ENCODE data around the gene ZNF783.
"Not testable (repeated sequence)": the region's sequence is repeated elsewhere in the genome, so short reads cannot be mapped to it uniquely, and the experiment has no call there.

Gene ZNF783

DNA sequence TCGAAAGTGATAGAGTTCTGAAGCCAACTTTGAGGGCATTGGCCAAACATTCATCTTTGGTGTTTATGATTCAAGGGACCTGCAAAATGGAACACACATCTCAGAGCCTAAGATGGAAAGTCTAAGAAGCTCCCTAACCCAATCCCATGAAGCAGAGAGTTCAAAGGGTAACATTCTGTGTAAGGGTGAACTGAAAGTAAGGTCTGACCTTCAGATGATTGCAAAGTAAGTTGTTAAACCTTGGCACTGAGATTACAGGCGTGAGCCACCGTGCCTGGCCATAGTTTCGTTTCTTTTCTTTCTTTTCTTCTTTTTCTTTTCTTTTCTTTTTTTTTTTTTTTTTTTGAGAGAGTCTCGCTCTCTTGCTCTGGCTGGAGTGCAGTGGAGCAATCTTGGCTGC lies 20.3 kb upstream of the ZNF783 start:
- DNase-seq (ENCODE audit: extremely low read depth, low read depth) = no peak
- TF ChIP-seq, protein P1, sequence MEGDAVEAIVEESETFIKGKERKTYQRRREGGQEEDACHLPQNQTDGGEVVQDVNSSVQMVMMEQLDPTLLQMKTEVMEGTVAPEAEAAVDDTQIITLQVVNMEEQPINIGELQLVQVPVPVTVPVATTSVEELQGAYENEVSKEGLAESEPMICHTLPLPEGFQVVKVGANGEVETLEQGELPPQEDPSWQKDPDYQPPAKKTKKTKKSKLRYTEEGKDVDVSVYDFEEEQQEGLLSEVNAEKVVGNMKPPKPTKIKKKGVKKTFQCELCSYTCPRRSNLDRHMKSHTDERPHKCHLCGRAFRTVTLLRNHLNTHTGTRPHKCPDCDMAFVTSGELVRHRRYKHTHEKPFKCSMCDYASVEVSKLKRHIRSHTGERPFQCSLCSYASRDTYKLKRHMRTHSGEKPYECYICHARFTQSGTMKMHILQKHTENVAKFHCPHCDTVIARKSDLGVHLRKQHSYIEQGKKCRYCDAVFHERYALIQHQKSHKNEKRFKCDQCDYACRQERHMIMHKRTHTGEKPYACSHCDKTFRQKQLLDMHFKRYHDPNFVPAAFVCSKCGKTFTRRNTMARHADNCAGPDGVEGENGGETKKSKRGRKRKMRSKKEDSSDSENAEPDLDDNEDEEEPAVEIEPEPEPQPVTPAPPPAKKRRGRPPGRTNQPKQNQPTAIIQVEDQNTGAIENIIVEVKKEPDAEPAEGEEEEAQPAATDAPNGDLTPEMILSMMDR (IDR thresholded peaks at IDR 0.05; ENCODE audit: low read depth, low read length) = no peak

DNA sequence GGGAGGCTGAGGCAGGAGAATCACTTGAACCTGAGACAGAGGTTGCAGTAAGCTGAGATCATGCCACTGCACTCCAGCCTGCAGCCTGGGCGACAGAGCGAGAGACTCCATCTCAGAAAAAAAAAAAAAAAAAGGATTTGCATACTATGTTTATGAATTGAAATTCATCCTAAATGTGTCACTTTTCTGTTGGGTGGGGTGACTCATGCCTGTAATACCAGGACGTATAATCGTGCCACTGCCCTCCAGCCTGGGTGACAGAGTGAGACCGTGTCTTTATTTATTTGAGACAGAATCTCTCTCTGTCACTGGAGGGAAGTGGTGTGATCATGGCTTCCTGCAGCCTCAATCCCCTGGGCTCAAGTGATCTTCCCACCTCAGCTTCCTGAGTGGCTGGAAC lies 16.8 kb upstream of the ZNF783 start:
- DNase-seq (ENCODE audit: extremely low read depth, low read depth) = no peak

DNA sequence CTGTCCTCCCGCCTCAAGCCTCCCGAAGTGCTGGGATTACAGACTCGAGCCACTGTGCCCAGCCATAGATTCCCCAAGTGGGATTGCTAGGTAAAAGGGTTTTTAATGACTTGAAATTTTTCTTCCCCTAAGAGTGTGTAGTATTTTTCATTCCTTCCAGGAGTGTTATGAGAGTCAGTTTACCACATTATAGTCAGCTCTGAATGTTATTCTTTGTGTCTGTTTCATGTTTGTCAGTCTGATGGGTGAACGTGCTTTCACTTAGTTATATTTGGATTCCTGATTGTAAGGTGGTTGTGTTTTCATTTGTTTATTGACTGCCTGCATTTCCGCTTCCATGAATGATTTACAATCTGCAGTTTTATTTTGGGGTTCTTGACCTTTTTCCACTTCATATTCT lies 16.3 kb upstream of the ZNF783 start:
- TF ChIP-seq, protein P1 (IDR thresholded peaks at IDR 0.05; ENCODE audit: low read depth, low read length) = no peak
- DNase-seq (ENCODE audit: extremely low read depth, low read depth) = no peak

More for the DNA sequence above, 16.8 kb upstream of the ZNF783 start:
- TF ChIP-seq, protein P1 (IDR thresholded peaks at IDR 0.05; ENCODE audit: low read depth, low read length) = no peak

DNA sequence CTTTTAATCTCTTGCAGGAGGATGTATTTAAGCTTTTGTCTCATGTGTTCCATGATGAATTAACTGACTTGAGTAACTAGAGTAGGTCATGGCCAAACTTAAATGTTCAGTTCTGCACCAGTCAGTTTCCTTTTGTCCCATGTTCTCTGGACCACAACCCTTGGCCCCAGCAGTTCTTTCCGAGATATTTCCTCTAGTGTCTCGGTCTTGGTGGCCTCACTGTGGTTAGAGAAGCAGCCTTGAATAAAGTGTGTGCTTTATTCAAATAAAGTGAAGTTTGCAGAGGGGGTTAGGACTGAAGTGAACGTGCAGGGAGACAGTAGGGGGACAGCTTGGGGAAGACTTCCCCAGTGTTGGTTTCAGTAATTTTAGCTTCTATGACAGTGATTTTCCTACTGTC lies 13.2 kb upstream of the ZNF783 start:
- TF ChIP-seq, protein P1 (IDR thresholded peaks at IDR 0.05; ENCODE audit: low read depth, low read length) = no peak

DNA sequence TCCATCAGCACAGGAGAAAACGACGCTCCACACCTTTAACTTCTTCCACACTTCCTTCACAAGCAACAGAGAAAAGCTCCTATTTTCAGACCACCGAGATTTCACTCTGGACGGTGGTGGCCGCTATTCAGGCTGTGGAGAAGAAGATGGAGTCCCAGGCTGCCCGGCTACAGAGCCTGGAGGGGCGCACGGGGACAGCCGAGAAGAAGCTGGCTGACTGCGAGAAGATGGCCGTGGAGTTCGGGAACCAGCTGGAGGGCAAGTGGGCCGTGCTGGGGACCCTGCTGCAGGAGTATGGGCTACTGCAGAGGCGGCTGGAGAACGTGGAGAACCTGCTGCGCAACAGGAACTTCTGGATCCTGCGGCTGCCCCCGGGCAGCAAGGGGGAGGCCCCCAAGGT lies 11.8 kb upstream of the ZNF783 start:
- not testable (repeated sequence) for DNase-seq (ENCODE audit: extremely low read depth, low read depth)

More for the DNA sequence above, 13.2 kb upstream of the ZNF783 start:
- no peak for DNase-seq (ENCODE audit: extremely low read depth, low read depth)

DNA sequence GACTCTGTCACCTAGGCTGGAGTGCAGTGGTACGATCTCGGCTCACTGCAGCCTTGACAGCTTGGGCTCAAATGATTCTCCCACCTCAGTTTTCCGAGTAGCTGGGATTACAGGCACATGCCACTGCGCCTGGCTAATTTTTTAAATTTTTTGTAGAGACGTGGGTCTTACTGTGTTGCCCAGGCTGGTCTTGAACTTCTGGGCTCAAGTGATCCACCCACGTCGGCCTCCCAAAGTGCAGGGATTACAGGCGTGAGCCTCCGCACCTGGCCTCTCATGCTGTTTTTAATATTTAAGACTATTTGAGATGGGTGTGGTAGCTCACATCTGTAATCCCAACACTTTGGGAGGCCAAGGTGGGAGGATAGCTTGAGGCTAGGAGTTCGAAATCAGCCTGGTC lies 10.5 kb upstream of the ZNF783 start:
- not testable (repeated sequence) for DNase-seq (ENCODE audit: extremely low read depth, low read depth)

DNA sequence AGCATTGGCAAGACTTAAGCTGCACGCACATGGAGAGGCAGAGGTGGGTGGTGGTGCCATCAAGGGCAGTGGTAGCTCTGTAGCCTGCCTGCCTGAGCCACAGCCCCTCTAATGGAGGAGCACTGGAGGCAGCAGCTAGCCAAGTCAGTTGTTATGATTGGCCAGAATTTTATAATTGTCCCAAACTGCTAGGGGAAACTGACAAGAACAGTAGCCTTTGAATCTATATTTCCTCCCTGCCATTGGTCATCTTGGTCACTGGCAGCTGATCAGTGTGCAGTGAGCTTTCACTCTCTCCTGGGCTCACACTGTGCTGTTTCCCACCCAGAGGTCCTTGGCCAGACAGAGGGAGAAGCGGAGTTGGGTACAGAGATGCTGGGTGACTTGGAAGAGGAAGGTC lies 9.6 kb upstream of the ZNF783 start:
- TF ChIP-seq, protein P1 (IDR thresholded peaks at IDR 0.05; ENCODE audit: low read depth, low read length) = no peak
- no peak for DNase-seq (ENCODE audit: extremely low read depth, low read depth)

DNA sequence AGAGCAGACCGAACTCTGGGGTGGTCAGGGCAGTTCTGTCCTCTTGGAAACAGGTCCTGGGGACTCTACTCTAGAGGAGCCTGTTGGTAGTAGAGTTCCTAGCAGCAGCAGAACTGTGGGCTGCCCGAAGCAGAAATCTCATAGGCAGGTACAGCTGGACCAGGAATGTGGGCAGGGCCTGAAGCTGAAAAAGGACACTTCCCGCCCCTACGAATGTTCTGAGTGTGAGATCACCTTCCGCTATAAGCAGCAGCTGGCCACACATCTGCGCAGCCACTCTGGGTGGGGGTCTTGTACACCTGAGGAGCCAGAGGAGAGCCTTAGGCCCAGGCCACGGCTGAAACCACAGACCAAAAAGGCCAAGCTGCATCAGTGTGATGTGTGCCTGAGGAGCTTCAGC lies 8.3 kb upstream of the ZNF783 start:
- no peak for DNase-seq (ENCODE audit: extremely low read depth, low read depth)
- TF ChIP-seq, protein P1 (IDR thresholded peaks at IDR 0.05; ENCODE audit: low read depth, low read length) = no peak
